Fibroblast of lung (primary cell): ENCODE data around the gene SYDE1. TPM values are rescaled to one million over a fixed set of nuclear protein-coding genes. Genes with fewer than 3 reads are reported as not detected.

Experiments
- DNase-seq, 2 donors: peaks; one replicate each; pipeline versions ENCODE4 v3.0.0 to v3.0.0-alpha.2; 2010; ENCODE audit warnings: low read depth in 2 of 2
- H2AFZ ChIP-seq: 2 replicates; pipeline ENCODE4 v1.5.1; 2012; ENCODE audit warnings: low read length, control low read depth, inconsistent platforms
- H3K27ac ChIP-seq: 2 replicates; pipeline ENCODE4 v1.5.1; 2011; ENCODE audit warnings: low read length, control low read depth; ENCODE audit not compliant: insufficient read depth
- H3K27me3 ChIP-seq: 2 replicates; pipeline ENCODE4 v1.5.1; 2011; ENCODE audit warnings: mild to moderate bottlenecking, low read length; ENCODE audit not compliant: control insufficient read depth, insufficient read depth
- H3K36me3 ChIP-seq: 2 replicates; pipeline ENCODE4 v1.5.1; 2011; ENCODE audit warnings: low read length; ENCODE audit not compliant: control insufficient read depth, insufficient read depth
- H3K4me1 ChIP-seq: 2 replicates; pipeline ENCODE4 v1.5.1; 2011; ENCODE audit warnings: low read length; ENCODE audit not compliant: control insufficient read depth, insufficient read depth; ENCODE audit errors: extremely low read depth
- H3K4me2 ChIP-seq: 2 replicates; pipeline ENCODE4 v1.5.1; 2011; ENCODE audit warnings: low read length, control low read depth; ENCODE audit not compliant: insufficient read depth; ENCODE audit errors: extremely low read depth
- H3K4me3 ChIP-seq, 4 experiments: fragments of 200-600 bp in 1 of 4; sonication (generic) in 1 of 4; replicated peaks in 1 of 4; 2 replicates each; pipeline ENCODE4 v1.5.1; 2011 to 2016; ENCODE audit warnings: low read length in 4 of 4, low read depth in 3 of 4, mild to moderate bottlenecking in 3 of 4, control low read depth in 2 of 4, inconsistent platforms in 1 of 4, mixed read lengths in 1 of 4; ENCODE audit not compliant: insufficient read depth in 1 of 4; ENCODE audit errors: control extremely low read depth in 1 of 4
- H3K79me2 ChIP-seq: 2 replicates; pipeline ENCODE4 v1.5.1; 2012; ENCODE audit warnings: mild to moderate bottlenecking, low read length, inconsistent platforms; ENCODE audit not compliant: control insufficient read depth, insufficient read depth
- H3K9ac ChIP-seq: 2 replicates; pipeline ENCODE4 v1.5.1; 2011; ENCODE audit warnings: mild to moderate bottlenecking, low read length, control low read depth; ENCODE audit not compliant: insufficient read depth
- H3K9me3 ChIP-seq: 2 replicates; pipeline ENCODE4 v1.5.1; 2012; ENCODE audit warnings: low read depth, low read length; ENCODE audit not compliant: control insufficient read depth, insufficient read depth
- H4K20me1 ChIP-seq: 2 replicates; pipeline ENCODE4 v1.5.1; 2011; ENCODE audit warnings: low read length; ENCODE audit not compliant: control insufficient read depth, insufficient read depth; ENCODE audit errors: extremely low read depth
- EZH2 ChIP-seq: IDR thresholded peaks from 2 replicates; pipeline ENCODE4 v1.5.1; 2012; ENCODE audit warnings: low read length, control low read depth, mild to moderate bottlenecking; ENCODE audit errors: missing control alignments
- polyA plus RNA-seq, 2 donors: library from polyadenylated mRNA; depleted of rRNA in 1 of 2; stranded (reverse) in 1 of 2; unstranded in 1 of 2; fragments of >200 nt; gene quantifications; 2 replicates each; pipeline ENCODE4 v1.2.1, GENCODE V29; 2011 to 2012; ENCODE audit warnings: missing spikeins in 1 of 2
- total RNA-seq: library from RNA; depleted of rRNA; stranded (reverse); fragments of >200 nt; gene quantifications from 2 replicates; pipeline ENCODE4 v1.2.1, GENCODE V29; 2014
- TF ChIP-seq, protein P1 (sequence below), 2 donors: IDR thresholded peaks in 1 of 2; conservative IDR thresholded peaks in 1 of 2; 1 replicate in 1 of 2; 2 replicates in 1 of 2; pipeline ENCODE4 v1.5.1; 2011 to 2012; ENCODE audit warnings: low read length in 2 of 2, control low read depth in 1 of 2, inconsistent platforms in 1 of 2, low read depth in 1 of 2, mild to moderate bottlenecking in 1 of 2

SYDE1 gene
- total and polyA plus RNA-seq, 2 donors (not counting 1 experiment from before 2014, with no cell fraction given), result 21.0 to 28.6 TPM

DNA sequence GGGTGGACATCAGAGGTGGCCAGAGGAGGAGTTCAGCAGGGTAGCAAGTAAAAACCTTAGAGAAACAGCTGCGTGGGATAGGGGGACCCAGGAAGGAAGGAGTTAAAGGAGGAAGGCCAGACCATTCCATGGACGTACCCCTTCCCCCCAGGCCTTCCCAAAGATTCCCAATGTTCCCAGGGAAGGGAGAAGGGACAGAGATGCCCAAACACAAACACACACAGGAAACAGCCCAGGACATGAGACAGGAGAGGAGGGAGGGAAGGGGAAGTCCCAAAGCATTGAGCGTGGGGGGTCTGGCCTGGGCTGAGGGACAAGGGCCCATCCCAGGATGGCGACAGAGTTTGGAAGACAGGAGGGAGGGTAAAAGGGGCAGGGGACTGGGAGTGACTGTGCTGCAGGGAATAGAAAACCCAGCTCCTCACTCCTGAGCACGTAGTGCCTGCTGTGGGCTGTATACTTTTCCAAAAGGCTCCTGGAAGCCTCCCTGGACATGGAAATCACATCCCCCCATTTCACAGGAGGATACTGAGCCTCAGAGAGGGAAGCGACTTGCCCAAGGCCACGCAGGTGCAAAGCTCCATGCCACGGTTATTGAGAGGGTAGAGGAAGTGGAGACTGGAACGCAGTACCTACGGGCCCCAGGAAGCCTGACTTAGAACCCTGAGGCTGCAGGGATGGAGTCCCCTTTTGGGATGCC lies 1.1 kb downstream of the SYDE1 start:
- H3K27me3 ChIP-seq, result no peaks in the 10 kb centered on the region
- H3K27ac ChIP-seq, result peak overlapping the region; percentile 75
- no peak overlapping the region for H2AFZ ChIP-seq
- peaks cover 33% of the 10 kb centered on the region for H3K36me3 ChIP-seq
- TF ChIP-seq, protein P1, sequence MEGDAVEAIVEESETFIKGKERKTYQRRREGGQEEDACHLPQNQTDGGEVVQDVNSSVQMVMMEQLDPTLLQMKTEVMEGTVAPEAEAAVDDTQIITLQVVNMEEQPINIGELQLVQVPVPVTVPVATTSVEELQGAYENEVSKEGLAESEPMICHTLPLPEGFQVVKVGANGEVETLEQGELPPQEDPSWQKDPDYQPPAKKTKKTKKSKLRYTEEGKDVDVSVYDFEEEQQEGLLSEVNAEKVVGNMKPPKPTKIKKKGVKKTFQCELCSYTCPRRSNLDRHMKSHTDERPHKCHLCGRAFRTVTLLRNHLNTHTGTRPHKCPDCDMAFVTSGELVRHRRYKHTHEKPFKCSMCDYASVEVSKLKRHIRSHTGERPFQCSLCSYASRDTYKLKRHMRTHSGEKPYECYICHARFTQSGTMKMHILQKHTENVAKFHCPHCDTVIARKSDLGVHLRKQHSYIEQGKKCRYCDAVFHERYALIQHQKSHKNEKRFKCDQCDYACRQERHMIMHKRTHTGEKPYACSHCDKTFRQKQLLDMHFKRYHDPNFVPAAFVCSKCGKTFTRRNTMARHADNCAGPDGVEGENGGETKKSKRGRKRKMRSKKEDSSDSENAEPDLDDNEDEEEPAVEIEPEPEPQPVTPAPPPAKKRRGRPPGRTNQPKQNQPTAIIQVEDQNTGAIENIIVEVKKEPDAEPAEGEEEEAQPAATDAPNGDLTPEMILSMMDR (conservative IDR thresholded peaks at IDR 0.05 in 1 of 2, IDR thresholded peaks at IDR 0.05 in 1 of 2; ENCODE audit: low read depth in 1 of 2, low read length in 2 of 2), result no peak
- no peak for TF ChIP-seq EZH2
- H3K4me2 ChIP-seq, result peak overlapping the region; percentile 97
- peaks cover 7% of the 10 kb centered on the region for H3K4me1 ChIP-seq
- no peaks in the 10 kb centered on the region for H4K20me1 ChIP-seq
- H3K9me3 ChIP-seq, result no peaks in the 10 kb centered on the region
- H3K4me3 ChIP-seq, result peak overlapping the region; percentile 79 to 85 (median 82)
- DNase-seq, result no peak
- peak overlapping the region; percentile 83 for H3K9ac ChIP-seq
- H3K79me2 ChIP-seq, result peaks cover 25% of the 10 kb centered on the region

DNA sequence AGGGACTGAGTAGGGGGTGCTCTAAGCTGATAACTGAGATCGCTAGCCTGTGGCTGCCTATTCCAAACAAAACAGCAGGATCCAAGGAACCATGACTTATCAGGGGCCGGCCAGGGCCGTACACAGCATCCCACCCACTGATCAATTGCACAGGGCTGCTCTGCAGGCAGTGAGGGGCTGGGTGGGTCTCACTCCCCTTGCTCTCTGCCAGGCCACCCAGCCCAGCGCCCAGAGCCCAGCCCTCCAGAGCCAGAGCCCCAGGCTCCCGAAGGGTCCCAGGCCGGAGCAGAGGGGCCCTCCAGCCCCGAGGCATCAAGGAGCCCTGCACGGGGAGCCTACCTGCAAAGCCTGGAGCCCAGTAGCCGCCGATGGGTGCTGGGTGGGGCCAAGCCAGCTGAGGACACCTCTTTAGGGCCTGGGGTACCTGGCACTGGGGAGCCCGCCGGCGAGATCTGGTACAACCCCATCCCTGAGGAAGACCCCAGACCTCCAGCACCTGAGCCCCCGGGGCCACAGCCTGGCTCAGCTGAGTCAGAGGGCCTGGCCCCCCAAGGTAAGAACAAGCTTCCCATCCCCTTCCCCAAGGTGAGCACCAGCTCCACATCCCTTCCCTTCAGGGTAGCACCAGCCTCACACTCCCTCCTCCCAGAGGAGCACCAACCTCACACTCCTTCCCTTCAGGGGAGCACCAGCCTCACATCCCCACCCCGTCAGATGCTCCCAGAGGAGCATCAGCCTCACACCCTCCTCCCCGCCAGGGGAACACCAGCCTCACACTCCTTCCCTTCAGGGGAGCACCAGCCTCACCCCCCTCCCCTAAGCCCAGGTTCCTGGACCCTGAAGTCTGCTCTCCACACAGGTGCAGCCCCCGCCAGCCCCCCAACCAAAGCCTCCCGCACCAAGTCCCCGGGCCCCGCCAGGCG lies 1.9 kb downstream of the SYDE1 start:
- TF ChIP-seq EZH2, result no peak
- TF ChIP-seq, protein P1 (conservative IDR thresholded peaks at IDR 0.05 in 1 of 2, IDR thresholded peaks at IDR 0.05 in 1 of 2; ENCODE audit: low read depth in 1 of 2, low read length in 2 of 2), result no peak

DNA sequence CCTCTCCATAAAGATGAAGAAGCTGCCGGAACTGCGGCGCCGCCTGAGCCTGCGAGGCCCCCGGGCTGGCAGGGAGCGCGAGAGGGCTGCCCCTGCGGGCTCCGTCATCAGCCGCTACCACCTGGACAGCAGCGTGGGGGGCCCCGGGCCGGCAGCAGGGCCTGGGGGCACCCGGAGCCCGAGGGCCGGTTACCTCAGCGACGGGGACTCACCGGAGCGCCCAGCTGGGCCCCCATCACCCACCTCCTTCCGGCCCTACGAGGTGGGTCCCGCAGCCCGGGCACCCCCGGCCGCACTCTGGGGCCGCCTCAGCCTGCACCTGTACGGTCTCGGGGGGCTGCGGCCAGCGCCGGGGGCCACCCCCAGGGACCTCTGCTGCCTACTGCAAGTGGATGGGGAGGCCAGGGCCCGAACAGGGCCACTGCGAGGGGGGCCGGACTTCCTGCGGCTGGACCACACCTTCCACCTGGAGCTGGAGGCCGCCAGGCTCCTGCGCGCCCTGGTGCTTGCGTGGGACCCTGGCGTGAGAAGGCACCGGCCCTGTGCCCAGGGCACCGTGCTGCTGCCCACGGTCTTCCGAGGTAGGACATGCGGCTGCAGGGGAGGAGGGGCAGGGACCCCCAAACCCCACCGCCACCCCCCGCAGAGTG lies 2.7 kb downstream of the SYDE1 start:
- no peak for TF ChIP-seq EZH2
- TF ChIP-seq, protein P1 (conservative IDR thresholded peaks at IDR 0.05 in 1 of 2, IDR thresholded peaks at IDR 0.05 in 1 of 2; ENCODE audit: low read depth in 1 of 2, low read length in 2 of 2), result no peak
- Histone ChIP-seq H3K36me3 (peaks cover 43% of the 10 kb centered on the region), H3K27me3 (no peaks in the 10 kb centered on the region), H2AFZ (no peak overlapping the region), H3K27ac (no peak overlapping the region), H3K4me1 (peaks cover 14% of the 10 kb centered on the region), H3K79me2 (peaks cover 25% of the 10 kb centered on the region), H4K20me1 (no peaks in the 10 kb centered on the region), H3K4me3 (no peak overlapping the region), H3K9ac (no peak overlapping the region), H3K9me3 (no peaks in the 10 kb centered on the region), H3K4me2 (no peak overlapping the region)
- DNase-seq, result no peak

More for the DNA sequence above, 1.9 kb downstream of the SYDE1 start:
- no peaks in the 10 kb centered on the region for H3K27me3 ChIP-seq
- no peak overlapping the region for H3K27ac ChIP-seq
- H3K36me3 ChIP-seq, result peaks cover 37% of the 10 kb centered on the region
- H3K79me2 ChIP-seq, result peaks cover 25% of the 10 kb centered on the region
- H3K4me3 ChIP-seq, result peak overlapping the region in 3 of 4 experiments; percentile 80 to 85 (median 83)
- H3K4me2 ChIP-seq, result no peak overlapping the region
- no peak for DNase-seq
- H4K20me1 ChIP-seq, result no peaks in the 10 kb centered on the region
- H3K4me1 ChIP-seq, result peaks cover 9% of the 10 kb centered on the region
- H2AFZ ChIP-seq, result no peak overlapping the region
- no peaks in the 10 kb centered on the region for H3K9me3 ChIP-seq
- no peak overlapping the region for H3K9ac ChIP-seq
